ENCODE data around the gene CAPN2. TPM values are rescaled to one million over a fixed set of nuclear protein-coding genes. Genes with fewer than 3 reads are reported as not detected.

CAPN2 gene
- total RNA-seq, 1 donor from 2014 or later, result 62.6 TPM

DNA sequence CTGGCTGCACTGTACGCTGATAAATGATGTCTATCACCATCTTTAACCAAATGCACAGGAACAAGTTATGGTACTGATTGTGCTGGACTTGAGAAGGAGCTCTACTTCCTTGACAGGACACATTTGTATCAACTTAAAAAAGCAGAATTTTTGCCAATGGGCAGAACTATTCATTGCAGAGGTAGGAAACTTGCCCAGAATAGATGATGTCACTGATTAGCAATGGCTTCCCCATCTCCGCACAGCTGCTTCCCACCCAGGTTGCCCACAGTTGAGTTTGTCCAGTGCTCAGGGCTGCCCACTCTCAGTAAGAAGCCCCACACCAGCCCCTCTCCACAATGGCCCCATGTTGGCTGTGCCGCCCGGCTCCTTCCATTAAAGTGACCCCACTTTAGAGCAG, 33.4 kb downstream of the CAPN2 start:
- CTCF ChIA-PET, result interaction anchor here (6.1 kb wide), 1 partner anchor 46 kb away, joined by 94 read pairs; no protein-coding TSS in a partner anchor
- DNase-seq (no peak), ATAC-seq (ENCODE audit: low read depth) (no peak)
- Mint-ChIP-seq H3K27me3 (no peaks in the 10 kb centered on the region), H3K9me3 (no peaks in the 10 kb centered on the region), H3K4me3 (no peak overlapping the region), H3K4me1 (peaks cover 10% of the 10 kb centered on the region), H3K36me3 (ENCODE audit: low read depth) (peaks cover 45% of the 10 kb centered on the region), H3K27ac (no peak overlapping the region)
- POLR2A ChIA-PET, result interaction anchor here (0.7 kb wide), 1 partner anchor 11 kb away, joined by 11 read pairs; no protein-coding TSS in a partner anchor
- intact Hi-C loops (cut with micrococcal nuclease), result no loop called here
- TF ChIP-seq, protein P1, sequence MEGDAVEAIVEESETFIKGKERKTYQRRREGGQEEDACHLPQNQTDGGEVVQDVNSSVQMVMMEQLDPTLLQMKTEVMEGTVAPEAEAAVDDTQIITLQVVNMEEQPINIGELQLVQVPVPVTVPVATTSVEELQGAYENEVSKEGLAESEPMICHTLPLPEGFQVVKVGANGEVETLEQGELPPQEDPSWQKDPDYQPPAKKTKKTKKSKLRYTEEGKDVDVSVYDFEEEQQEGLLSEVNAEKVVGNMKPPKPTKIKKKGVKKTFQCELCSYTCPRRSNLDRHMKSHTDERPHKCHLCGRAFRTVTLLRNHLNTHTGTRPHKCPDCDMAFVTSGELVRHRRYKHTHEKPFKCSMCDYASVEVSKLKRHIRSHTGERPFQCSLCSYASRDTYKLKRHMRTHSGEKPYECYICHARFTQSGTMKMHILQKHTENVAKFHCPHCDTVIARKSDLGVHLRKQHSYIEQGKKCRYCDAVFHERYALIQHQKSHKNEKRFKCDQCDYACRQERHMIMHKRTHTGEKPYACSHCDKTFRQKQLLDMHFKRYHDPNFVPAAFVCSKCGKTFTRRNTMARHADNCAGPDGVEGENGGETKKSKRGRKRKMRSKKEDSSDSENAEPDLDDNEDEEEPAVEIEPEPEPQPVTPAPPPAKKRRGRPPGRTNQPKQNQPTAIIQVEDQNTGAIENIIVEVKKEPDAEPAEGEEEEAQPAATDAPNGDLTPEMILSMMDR (IDR thresholded peaks at IDR 0.05), result no peak

- no peak overlapping the region for H3K4me3 Mint-ChIP-seq
- intact Hi-C loops (cut with micrococcal nuclease), result no loop called here
- TF ChIP-seq, protein P1 (IDR thresholded peaks at IDR 0.05), result no peak
- peaks cover 10% of the 10 kb centered on the region for H3K4me1 Mint-ChIP-seq
- ATAC-seq (ENCODE audit: low read depth) (no peak), DNase-seq (no peak)
- peaks cover 58% of the 10 kb centered on the region for H3K36me3 Mint-ChIP-seq (ENCODE audit: low read depth)
- H3K27ac Mint-ChIP-seq, result no peak overlapping the region
- no peaks in the 10 kb centered on the region for H3K27me3 Mint-ChIP-seq
- ChIA-PET POLR2A (interaction anchor here (0.8 kb wide), 1 partner anchor 582 kb away, joined by 3 read pairs; the partner anchor contains the start of gene NVL), CTCF (interaction anchor here (0.9 to 6.1 kb wide), 6 partner anchors 11 to 52 kb away, joined by 3 to 94 read pairs (median 4); partner anchors contain the start of gene CAPN2)
- no peaks in the 10 kb centered on the region for H3K9me3 Mint-ChIP-seq
These were observed 35.5 kb downstream of the CAPN2 start for GRCh38 chr1:223747838-223748335.

DNA sequence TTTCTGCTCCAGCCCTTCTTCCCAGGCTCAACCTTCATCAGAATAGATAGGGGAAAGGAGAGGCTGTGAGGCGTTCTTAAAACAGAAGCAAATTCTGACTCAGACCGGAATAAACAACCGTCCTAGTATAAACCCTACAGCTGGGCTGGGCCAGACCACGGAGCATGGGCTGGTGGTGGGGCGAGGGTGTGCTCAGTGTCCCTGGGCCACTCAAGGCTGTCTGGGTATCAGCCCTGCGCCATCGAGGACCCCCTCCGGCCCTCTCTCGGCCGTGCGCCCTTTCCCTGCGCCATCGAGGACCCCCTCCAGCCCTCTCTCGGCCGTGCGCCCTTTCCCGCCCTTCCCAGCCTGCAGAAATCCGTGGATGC, 36.0 kb downstream of the CAPN2 start:
- intact Hi-C loops (cut with micrococcal nuclease), result no loop called here
- Mint-ChIP-seq H3K4me3 (no peak overlapping the region), H3K27me3 (no peaks in the 10 kb centered on the region), H3K36me3 (ENCODE audit: low read depth) (peaks cover 62% of the 10 kb centered on the region), H3K4me1 (peaks cover 10% of the 10 kb centered on the region), H3K27ac (no peak overlapping the region), H3K9me3 (no peaks in the 10 kb centered on the region)
- TF ChIP-seq, protein P1 (IDR thresholded peaks at IDR 0.05), result no peak
- peak; percentile 46 for ATAC-seq (ENCODE audit: low read depth)
- ChIA-PET POLR2A (interaction anchor here (0.5 to 1.2 kb wide), 4 partner anchors 36 to 680 kb away, joined by 3 to 8 read pairs (median 4); partner anchors contain the start of genes CAPN2 and NVL), CTCF (interaction anchor here (1.0 to 6.1 kb wide), 14 partner anchors 9 to 96 kb away, joined by 3 to 94 read pairs (median 7); partner anchors contain the start of gene CAPN2)
- DNase-seq, result no peak

DNA sequence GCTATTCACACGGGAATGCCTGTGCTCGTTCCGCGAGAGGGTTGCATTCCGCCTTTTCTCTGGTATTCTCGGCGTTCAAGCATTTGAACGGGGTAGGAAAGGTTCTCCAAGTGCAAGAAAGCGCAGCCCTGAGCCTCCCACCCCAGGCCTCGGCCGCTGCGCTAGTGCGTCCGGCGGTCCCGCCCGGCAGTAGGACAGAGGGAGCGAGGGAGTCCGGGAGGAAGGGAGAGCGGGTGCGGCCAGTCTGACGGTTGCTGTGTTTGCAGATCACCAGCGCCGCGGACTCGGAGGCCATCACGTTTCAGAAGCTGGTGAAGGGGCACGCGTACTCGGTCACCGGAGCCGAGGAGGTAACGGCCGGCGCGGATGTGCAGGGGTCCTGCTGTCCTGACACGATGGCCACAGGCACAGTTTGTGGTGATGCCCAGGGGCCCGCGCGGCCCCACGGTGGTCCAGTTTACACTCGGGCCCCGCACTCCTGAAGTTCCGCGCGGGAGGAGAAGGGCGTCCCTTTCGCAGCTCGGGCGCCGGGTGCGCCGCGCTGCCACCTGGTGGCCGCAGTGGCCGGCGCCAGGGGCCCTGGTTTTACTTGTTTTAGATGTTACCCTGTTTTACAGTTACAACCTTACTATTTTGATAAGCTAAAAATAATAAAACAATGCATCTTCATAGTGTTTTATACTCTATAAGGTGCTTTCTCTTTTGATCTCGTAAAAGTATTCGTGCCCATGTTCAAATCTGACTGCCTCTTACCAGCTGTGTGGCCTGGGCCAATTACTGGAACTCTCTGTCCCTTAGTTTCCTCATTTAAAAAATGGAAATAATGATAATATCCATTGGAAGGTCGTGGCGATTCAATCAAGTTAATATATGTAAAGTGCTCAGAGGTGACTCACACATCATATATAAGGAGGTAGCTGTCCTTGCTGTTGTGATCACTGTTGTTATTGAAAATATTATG, 36.7 kb downstream of the CAPN2 start:
- Mint-ChIP-seq H3K36me3 (ENCODE audit: low read depth) (peaks cover 62% of the 10 kb centered on the region), H3K27me3 (no peaks in the 10 kb centered on the region), H3K27ac (no peak overlapping the region), H3K9me3 (no peaks in the 10 kb centered on the region), H3K4me1 (peaks cover 10% of the 10 kb centered on the region), H3K4me3 (peak overlapping the region; percentile 82)
- TF ChIP-seq, protein P1 (IDR thresholded peaks at IDR 0.05), result peak; percentile 93
- ATAC-seq (ENCODE audit: low read depth) (peak; percentile 86), DNase-seq (peak; percentile 70)
- intact Hi-C loops (cut with micrococcal nuclease), result loop anchor here (1.0 kb wide), 4 partner anchors 23 to 255 kb away; partner anchors contain the start of gene CAPN2
- ChIA-PET CTCF (interaction anchor here (0.8 to 6.1 kb wide), 25 partner anchors 8 to 615 kb away, joined by 3 to 94 read pairs (median 5); partner anchors contain the start of gene CAPN2), POLR2A (interaction anchor here (0.5 to 1.4 kb wide), 6 partner anchors 22 to 680 kb away, joined by 3 to 10 read pairs (median 5); partner anchors contain the start of gene CAPN2)
